DOHH2 (cell line): ENCODE measurements around the gene CASKIN1.

Experiments
- H3F3A ChIP-seq: fragments of 200-600 bp; sonication (generic), shearing (Covaris generic); 2 replicates; pipeline ENCODE4 v1.6.0; 2016; ENCODE audit warnings: antibody characterized with exemption, mild to moderate bottlenecking; ENCODE audit not compliant: control insufficient read depth, insufficient read depth
- H3K27ac ChIP-seq: fragments of 200-600 bp; sonication (generic); 2 replicates; pipeline ENCODE4 v1.5.1; 2014; ENCODE audit warnings: low read depth, mild to moderate bottlenecking, low read length, moderate library complexity
- H3K27me3 ChIP-seq: fragments of 200-600 bp; sonication (generic); 2 replicates; pipeline ENCODE4 v1.6.1; 2014; ENCODE audit warnings: mild to moderate bottlenecking, low read length, mixed read lengths; ENCODE audit not compliant: control insufficient read depth
- H3K36me3 ChIP-seq: fragments of 200-600 bp; sonication (generic); 2 replicates; pipeline ENCODE4 v1.6.1; 2014; ENCODE audit warnings: mild to moderate bottlenecking, low read length, moderate library complexity, mixed read lengths; ENCODE audit not compliant: control insufficient read depth
- H3K4me1 ChIP-seq: fragments of 200-600 bp; sonication (generic); 2 replicates; pipeline ENCODE4 v1.6.1; 2014; ENCODE audit warnings: mild to moderate bottlenecking, low read length, mixed read lengths; ENCODE audit not compliant: control insufficient read depth
- H3K4me2 ChIP-seq: fragments of 200-600 bp; sonication (generic); 2 replicates; pipeline ENCODE4 v1.6.0; 2014; ENCODE audit warnings: mild to moderate bottlenecking, low read length, moderate library complexity
- H3K4me3 ChIP-seq: fragments of 200-600 bp; sonication (generic); 2 replicates; pipeline ENCODE4 v1.5.1; 2014; ENCODE audit warnings: mild to moderate bottlenecking, low read length, mixed read lengths
- H3K79me2 ChIP-seq: fragments of 200-600 bp; sonication (generic); 2 replicates; pipeline ENCODE4 v1.6.1; 2014; ENCODE audit warnings: mild to moderate bottlenecking, low read length, mixed read lengths; ENCODE audit not compliant: control insufficient read depth
- H3K9me2 ChIP-seq: fragments of 200-600 bp; sonication (generic); replicated peaks from 2 replicates; pipeline ENCODE4 v1.6.1; 2014; ENCODE audit warnings: mild to moderate bottlenecking, low read length, mixed read lengths; ENCODE audit not compliant: control insufficient read depth
- H3K9me3 ChIP-seq: fragments of 200-600 bp; sonication (generic); 2 replicates; pipeline ENCODE4 v1.6.1; 2014; ENCODE audit warnings: antibody characterized with exemption, low read length, mixed read lengths; ENCODE audit not compliant: control insufficient read depth, insufficient read depth
- H4K20me1 ChIP-seq: fragments of 200-600 bp; sonication (generic); 2 replicates; pipeline ENCODE4 v1.6.0; 2014; ENCODE audit warnings: low read depth, mild to moderate bottlenecking, antibody characterized with exemption, low read length, moderate library complexity; ENCODE audit not compliant: control insufficient read depth, insufficient read depth
- EZH2phosphoT487 ChIP-seq: fragments of 200-600 bp; sonication (generic); IDR thresholded peaks from 2 replicates; pipeline ENCODE4 v1.6.1; 2017; ENCODE audit warnings: borderline replicate concordance, mild to moderate bottlenecking, antibody characterized with exemption, low read length, moderate library complexity, mixed read lengths
- TF ChIP-seq, protein P1 (sequence below): fragments of 200-600 bp; sonication (generic); IDR thresholded peaks from one replicate; pipeline ENCODE4 v1.5.1; 2014; ENCODE audit warnings: antibody characterized with exemption, mild to moderate bottlenecking, low read depth, low read length; ENCODE audit not compliant: poor library complexity, severe bottlenecking

CASKIN1 gene

DNA sequence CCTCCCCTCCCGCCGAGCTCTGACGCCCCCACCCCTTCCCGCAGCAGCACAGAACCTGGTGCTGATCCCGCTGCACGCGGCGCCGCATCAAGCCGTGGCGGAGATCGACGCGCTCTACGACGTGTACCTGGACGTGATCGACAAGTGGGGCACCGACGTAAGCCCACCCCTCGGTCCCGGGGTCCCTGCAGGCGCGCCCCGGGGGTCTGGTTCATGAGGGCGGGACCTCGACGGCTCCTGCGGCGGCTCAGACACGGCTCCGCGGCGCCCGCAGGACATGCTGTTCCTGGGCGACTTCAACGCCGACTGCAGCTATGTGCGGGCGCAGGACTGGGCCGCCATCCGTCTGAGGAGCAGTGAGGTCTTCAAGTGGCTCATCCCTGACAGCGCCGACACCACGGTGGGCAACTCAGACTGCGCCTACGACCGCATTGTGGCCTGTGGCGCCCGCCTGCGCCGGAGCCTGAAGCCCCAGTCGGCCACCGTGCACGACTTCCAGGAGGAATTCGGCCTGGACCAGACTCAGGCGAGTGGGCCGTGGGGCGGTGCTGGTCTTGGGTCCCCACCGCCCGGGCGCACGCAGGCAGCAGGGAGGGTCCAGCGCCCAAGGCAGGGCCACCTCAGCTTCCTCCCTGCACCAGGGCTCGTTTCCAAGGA lies 41.2 kb upstream of the CASKIN1 start:
- Histone ChIP-seq H4K20me1 (no peaks in the 10 kb centered on the region), H3K36me3 (peaks cover 48% of the 10 kb centered on the region), H3K9me2 (no peaks in the 10 kb centered on the region), H3K4me2 (no peak overlapping the region), H3K4me3 (no peak overlapping the region), H3F3A (peaks cover 14% of the 10 kb centered on the region; the same call in 1 of the 2 replicates), H3K27ac (no peak overlapping the region), H3K79me2 (no peaks in the 10 kb centered on the region), H3K4me1 (no peaks in the 10 kb centered on the region), H3K9me3 (no peaks in the 10 kb centered on the region), H3K27me3 (no peaks in the 10 kb centered on the region)
- TF ChIP-seq EZH2phosphoT487: no peak

DNA sequence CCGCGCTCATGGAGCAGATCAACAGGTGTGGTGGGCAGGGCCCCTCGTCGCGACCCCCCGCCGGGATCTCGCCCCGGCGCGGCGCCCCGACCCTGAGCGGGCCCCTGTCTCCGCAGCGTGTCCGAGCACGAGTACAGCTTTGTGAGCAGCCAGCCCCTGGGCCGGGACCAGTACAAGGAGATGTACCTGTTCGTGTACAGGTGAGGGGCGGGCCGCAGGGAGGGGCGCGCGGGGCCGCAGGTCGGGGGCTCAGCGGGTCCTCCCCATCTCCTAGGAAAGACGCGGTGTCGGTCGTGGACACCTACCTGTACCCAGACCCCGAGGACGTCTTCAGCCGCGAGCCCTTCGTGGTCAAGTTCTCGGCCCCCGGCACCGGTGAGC lies 40.7 kb upstream of the CASKIN1 start:
- Histone ChIP-seq H3K4me3 (no peak overlapping the region), H3K4me2 (no peak overlapping the region), H3K79me2 (no peaks in the 10 kb centered on the region), H3K27ac (no peak overlapping the region), H4K20me1 (no peaks in the 10 kb centered on the region), H3K27me3 (no peaks in the 10 kb centered on the region), H3K4me1 (no peaks in the 10 kb centered on the region), H3K9me2 (no peaks in the 10 kb centered on the region), H3F3A (peaks cover 9% of the 10 kb centered on the region; the same call in 1 of the 2 replicates), H3K9me3 (no peaks in the 10 kb centered on the region), H3K36me3 (peaks cover 46% of the 10 kb centered on the region)
- no peak for TF ChIP-seq EZH2phosphoT487
- TF ChIP-seq, protein P1, sequence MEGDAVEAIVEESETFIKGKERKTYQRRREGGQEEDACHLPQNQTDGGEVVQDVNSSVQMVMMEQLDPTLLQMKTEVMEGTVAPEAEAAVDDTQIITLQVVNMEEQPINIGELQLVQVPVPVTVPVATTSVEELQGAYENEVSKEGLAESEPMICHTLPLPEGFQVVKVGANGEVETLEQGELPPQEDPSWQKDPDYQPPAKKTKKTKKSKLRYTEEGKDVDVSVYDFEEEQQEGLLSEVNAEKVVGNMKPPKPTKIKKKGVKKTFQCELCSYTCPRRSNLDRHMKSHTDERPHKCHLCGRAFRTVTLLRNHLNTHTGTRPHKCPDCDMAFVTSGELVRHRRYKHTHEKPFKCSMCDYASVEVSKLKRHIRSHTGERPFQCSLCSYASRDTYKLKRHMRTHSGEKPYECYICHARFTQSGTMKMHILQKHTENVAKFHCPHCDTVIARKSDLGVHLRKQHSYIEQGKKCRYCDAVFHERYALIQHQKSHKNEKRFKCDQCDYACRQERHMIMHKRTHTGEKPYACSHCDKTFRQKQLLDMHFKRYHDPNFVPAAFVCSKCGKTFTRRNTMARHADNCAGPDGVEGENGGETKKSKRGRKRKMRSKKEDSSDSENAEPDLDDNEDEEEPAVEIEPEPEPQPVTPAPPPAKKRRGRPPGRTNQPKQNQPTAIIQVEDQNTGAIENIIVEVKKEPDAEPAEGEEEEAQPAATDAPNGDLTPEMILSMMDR: no peak

DNA sequence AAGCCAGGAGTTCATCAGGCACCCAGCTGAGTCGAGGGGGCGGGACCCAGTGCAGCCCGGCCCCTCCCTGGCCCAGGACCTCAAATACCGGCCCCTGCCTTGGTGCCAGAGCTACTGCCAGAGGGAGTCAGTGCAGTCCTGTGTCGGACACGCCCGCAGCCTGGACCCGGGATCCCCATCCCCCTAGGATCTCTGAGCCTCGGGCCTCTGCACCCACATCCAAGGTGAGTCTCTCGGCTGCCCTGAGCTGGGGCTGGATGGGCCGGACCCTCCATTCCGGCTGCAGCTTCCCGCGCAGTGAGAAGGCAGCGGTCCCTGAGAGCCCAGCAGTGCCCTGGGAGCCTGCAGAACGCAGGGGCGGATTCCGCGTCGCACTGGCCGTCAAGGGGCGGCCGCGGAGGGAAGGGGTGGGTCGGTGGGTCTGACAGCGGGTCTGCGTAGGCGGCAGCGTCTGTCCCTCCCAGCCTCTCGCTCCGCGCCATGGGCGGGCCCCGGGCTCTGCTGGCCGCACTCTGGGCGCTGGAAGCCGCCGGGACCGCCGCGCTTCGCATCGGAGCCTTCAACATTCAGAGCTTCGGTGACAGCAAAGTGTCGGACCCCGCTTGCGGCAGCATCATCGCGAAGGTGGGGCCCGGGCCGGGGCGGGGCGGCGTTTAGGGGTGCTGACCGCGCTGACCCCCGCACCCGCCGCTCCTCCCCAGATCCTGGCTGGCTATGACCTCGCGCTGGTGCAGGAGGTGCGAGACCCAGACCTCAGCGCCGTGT lies 40.1 kb upstream of the CASKIN1 start, which contains the start of gene DNASE1L2:
DNASE1L2 (plus strand) TSS at position 108 of the 765 bp plus-strand sequence; CDS start at position 481, 373 bp downstream.
- Histone ChIP-seq H3F3A (peaks cover 9% of the 10 kb centered on the region; the same call in 1 of the 2 replicates), H3K79me2 (no peaks in the 10 kb centered on the region), H4K20me1 (no peaks in the 10 kb centered on the region), H3K4me3 (no peak within 1 kb of the TSS), H3K9me2 (no peaks in the 10 kb centered on the region), H3K27me3 (no peaks in the 10 kb centered on the region), H3K9me3 (no peaks in the 10 kb centered on the region), H3K4me1 (no peaks in the 10 kb centered on the region), H3K36me3 (peaks cover 51% of the 10 kb centered on the region), H3K4me2 (no peak within 1 kb of the TSS), H3K27ac (no peak within 1 kb of the TSS)
- no peak for TF ChIP-seq EZH2phosphoT487
- TF ChIP-seq, protein P1: no peak
